ENCODE measurements around the gene JAZF1.

The JAZF1 gene

GRCh38 chr7:28110427-28111012 is 70.1 kb downstream of the JAZF1 start:
- no peaks in the 10 kb centered on the region for H3K9me3 ChIP-seq (ENCODE audit: insufficient read depth, low read length)
- H4K20me1 ChIP-seq (ENCODE audit: low read depth, low read length) = peaks cover 12% of the 10 kb centered on the region; the same call in 1 of the 2 replicates
- no peaks in the 10 kb centered on the region for H3K79me2 ChIP-seq (ENCODE audit: insufficient read depth, low read length)
- H3F3A ChIP-seq (ENCODE audit: insufficient read depth) = no peaks in the 10 kb centered on the region
- H3K27ac ChIP-seq (ENCODE audit: low read depth, low read length) = no peak overlapping the region
- H3K9ac ChIP-seq (ENCODE audit: low read length) = no peak overlapping the region
- H3K27me3 ChIP-seq (ENCODE audit: low read length) = no peaks in the 10 kb centered on the region
- H3K36me3 ChIP-seq (ENCODE audit: low read length) = no peaks in the 10 kb centered on the region
- no peak for TF ChIP-seq CTCF (IDR thresholded peaks at IDR 0.05; ENCODE audit: insufficient read depth, low read length, poor library complexity, severe bottlenecking)
- TF ChIP-seq EZH2phosphoT487 (conservative IDR thresholded peaks at IDR 0.05; ENCODE audit: low read length) = no peak
- no peak overlapping the region for H3K4me2 ChIP-seq (ENCODE audit: low read depth, low read length, poor library complexity, severe bottlenecking)
- H2AFZ ChIP-seq (ENCODE audit: low read depth, low read length, severe bottlenecking) = no peak overlapping the region
- no peak overlapping the region for H3K4me3 ChIP-seq (ENCODE audit: insufficient read depth, low read length, poor library complexity, severe bottlenecking)
- H3K9me2 ChIP-seq (replicated peaks; ENCODE audit: insufficient read depth, low read length) = no peaks in the 10 kb centered on the region

GRCh38 chr7:28108747-28109146 is 71.8 kb downstream of the JAZF1 start:
- Histone ChIP-seq H3K4me2 (ENCODE audit: low read depth, low read length, poor library complexity, severe bottlenecking) (no peak overlapping the region), H3K36me3 (ENCODE audit: low read length) (no peaks in the 10 kb centered on the region), H3K27ac (ENCODE audit: low read depth, low read length) (no peak overlapping the region), H3K9ac (ENCODE audit: low read length) (no peak overlapping the region), H3K27me3 (ENCODE audit: low read length) (no peaks in the 10 kb centered on the region), H3K9me2 (replicated peaks; ENCODE audit: insufficient read depth, low read length) (no peaks in the 10 kb centered on the region), H3K9me3 (ENCODE audit: insufficient read depth, low read length) (no peaks in the 10 kb centered on the region), H2AFZ (ENCODE audit: low read depth, low read length, severe bottlenecking) (no peak overlapping the region), H3K79me2 (ENCODE audit: insufficient read depth, low read length) (no peaks in the 10 kb centered on the region), H4K20me1 (ENCODE audit: low read depth, low read length) (peaks cover 12% of the 10 kb centered on the region; the same call in 1 of the 2 replicates), H3K4me3 (ENCODE audit: insufficient read depth, low read length, poor library complexity, severe bottlenecking) (no peak overlapping the region), H3F3A (ENCODE audit: insufficient read depth) (no peaks in the 10 kb centered on the region)
- TF ChIP-seq EZH2phosphoT487 (conservative IDR thresholded peaks at IDR 0.05; ENCODE audit: low read length) (no peak), CTCF (IDR thresholded peaks at IDR 0.05; ENCODE audit: insufficient read depth, low read length, poor library complexity, severe bottlenecking) (no peak)

DNA sequence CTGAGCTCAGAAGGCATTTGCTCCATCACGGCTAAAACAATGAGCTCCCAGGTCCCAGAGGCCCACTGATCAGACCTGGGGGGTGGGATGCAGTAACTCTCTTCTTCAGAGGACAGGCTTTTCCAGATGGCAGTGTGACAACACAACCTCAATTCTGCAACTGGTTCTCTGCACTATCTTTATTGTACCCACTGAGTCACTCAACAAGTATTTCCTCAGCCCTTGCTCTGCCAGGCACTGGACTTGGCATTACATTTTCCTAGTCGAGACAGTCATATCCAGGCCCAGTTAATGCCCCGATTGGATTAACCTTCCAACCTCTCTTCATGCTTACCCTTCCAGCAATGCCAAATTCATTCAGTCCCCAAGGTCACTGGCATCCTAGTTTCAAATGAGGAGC is 72.6 kb downstream of the JAZF1 start:
- H3K27ac ChIP-seq (ENCODE audit: low read depth, low read length) = no peak overlapping the region
- no peak overlapping the region for H3K9ac ChIP-seq (ENCODE audit: low read length)
- peaks cover 12% of the 10 kb centered on the region; the same call in 1 of the 2 replicates for H4K20me1 ChIP-seq (ENCODE audit: low read depth, low read length)
- no peaks in the 10 kb centered on the region for H3K36me3 ChIP-seq (ENCODE audit: low read length)
- H3K9me3 ChIP-seq (ENCODE audit: insufficient read depth, low read length) = no peaks in the 10 kb centered on the region
- TF ChIP-seq CTCF (IDR thresholded peaks at IDR 0.05; ENCODE audit: insufficient read depth, low read length, poor library complexity, severe bottlenecking) = no peak
- TF ChIP-seq EZH2phosphoT487 (conservative IDR thresholded peaks at IDR 0.05; ENCODE audit: low read length) = no peak
- no peak overlapping the region for H3K4me3 ChIP-seq (ENCODE audit: insufficient read depth, low read length, poor library complexity, severe bottlenecking)
- H3K79me2 ChIP-seq (ENCODE audit: insufficient read depth, low read length) = no peaks in the 10 kb centered on the region
- no peaks in the 10 kb centered on the region for H3K9me2 ChIP-seq (replicated peaks; ENCODE audit: insufficient read depth, low read length)
- H3K4me2 ChIP-seq (ENCODE audit: low read depth, low read length, poor library complexity, severe bottlenecking) = no peak overlapping the region
- H3F3A ChIP-seq (ENCODE audit: insufficient read depth) = no peaks in the 10 kb centered on the region
- no peaks in the 10 kb centered on the region for H3K27me3 ChIP-seq (ENCODE audit: low read length)
- H2AFZ ChIP-seq (ENCODE audit: low read depth, low read length, severe bottlenecking) = no peak overlapping the region

All from SU-DHL-6 (cell line).